Neutrophil (primary cell): ENCODE data around the gene RAX2.
"Not testable (repeated sequence)": the region's sequence is repeated elsewhere in the genome, so short reads cannot be mapped to it uniquely, and the experiment has no call there.

Source experiments
- H3K27ac ChIP-seq: fragments of 200-600 bp; sonication (generic); 2 replicates; pipeline ENCODE4 v1.5.1; 2016; ENCODE audit warnings: mild to moderate bottlenecking, moderate library complexity
- H3K27me3 ChIP-seq: fragments of 200-600 bp; sonication (generic); 2 replicates; pipeline ENCODE4 v1.6.0; 2016; ENCODE audit warnings: mild to moderate bottlenecking
- H3K36me3 ChIP-seq: fragments of 200-600 bp; sonication (generic); 2 replicates; pipeline ENCODE4 v1.5.1; 2017
- H3K4me1 ChIP-seq, 2 experiments: fragments of 200-600 bp in 1 of 2; sonication (generic) in 1 of 2; 1 replicate in 1 of 2; 2 replicates in 1 of 2; pipeline versions ENCODE4 v1.5.1 to v1.6.1; 2013 to 2016; ENCODE audit warnings: low read depth in 1 of 2, low read length in 1 of 2, mild to moderate bottlenecking in 1 of 2, moderate library complexity in 1 of 2; ENCODE audit not compliant: control insufficient read depth in 1 of 2, insufficient read depth in 1 of 2
- H3K4me3 ChIP-seq, 2 experiments: fragments of 200-600 bp in 1 of 2; sonication (generic) in 1 of 2; 1 replicate in 1 of 2; 2 replicates in 1 of 2; pipeline ENCODE4 v1.5.1; 2013 to 2016; ENCODE audit warnings: low read depth in 1 of 2, low read length in 1 of 2, mild to moderate bottlenecking in 1 of 2, moderate library complexity in 1 of 2
- H3K9me3 ChIP-seq: fragments of 200-600 bp; sonication (generic); 2 replicates; pipeline ENCODE4 v1.5.1; 2016
- CTCF ChIP-seq: fragments of 200-600 bp; sonication (generic); IDR thresholded peaks from 2 replicates; pipeline ENCODE4 v1.5.1; 2016; ENCODE audit warnings: antibody characterized with exemption

The RAX2 gene

DNA sequence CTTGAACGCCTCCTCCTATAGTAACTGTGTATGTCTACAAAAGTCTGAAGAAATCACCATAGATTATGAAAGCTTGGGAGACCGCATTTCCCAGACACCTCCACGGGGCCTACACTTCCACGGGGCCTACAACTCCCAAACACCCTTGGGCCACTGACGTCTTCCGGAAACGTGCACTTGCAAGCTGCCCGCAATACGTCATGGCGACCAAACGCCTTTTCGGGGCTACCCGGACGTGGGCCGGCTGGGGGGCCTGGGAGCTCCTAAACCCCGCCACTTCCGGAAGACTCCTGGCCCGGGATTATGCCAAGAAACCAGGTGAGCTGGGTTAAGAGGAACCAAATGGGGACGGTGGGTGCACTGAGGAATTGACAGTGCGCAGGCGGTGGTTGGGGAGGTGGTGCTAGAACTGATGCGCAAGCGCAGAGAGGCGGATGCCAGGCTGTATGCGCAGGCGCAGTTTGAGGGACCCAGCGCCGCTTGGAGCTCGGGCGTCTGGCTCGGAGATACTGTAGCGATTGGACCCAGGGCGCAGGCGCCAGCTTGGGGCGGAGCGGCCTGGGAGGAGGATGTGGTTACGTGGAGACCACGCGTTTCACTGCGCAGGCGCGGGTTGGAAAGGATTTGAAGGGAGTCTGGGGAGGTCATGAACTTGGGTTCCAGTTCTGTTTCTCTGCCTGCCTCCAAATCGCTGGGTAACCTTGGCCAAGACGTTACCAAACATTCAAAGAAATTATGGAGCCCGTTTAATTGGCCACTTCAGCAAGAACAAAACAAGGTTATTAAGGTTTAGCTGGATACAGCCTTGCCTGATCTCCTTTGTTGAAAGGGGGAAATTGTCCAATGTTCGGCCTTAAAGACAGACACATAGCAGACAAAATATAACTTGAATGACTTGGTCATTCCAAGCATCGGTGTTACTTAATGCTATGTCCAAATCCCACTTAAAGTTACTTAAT lies 9.2 kb downstream of the RAX2 start, which contains the start of gene MRPL54:
Gene MRPL54, plus strand, starts transcription at position 182 of the 959 bp plus-strand sequence. Its CDS starts 19 bp downstream, at position 201.
- Histone ChIP-seq H3K27me3 (no peaks in the 10 kb centered on the region), H3K27ac (peak within 1 kb of the TSS; percentile 98), H3K4me3 (peak within 1 kb of the TSS; percentile 83 to 88), H3K4me1 (peaks cover 27 to 36% of the 10 kb centered on the region in 2 experiments), H3K9me3 (no peaks in the 10 kb centered on the region), H3K36me3 (peaks cover 31% of the 10 kb centered on the region)
- TF ChIP-seq CTCF: peak; percentile 52

DNA sequence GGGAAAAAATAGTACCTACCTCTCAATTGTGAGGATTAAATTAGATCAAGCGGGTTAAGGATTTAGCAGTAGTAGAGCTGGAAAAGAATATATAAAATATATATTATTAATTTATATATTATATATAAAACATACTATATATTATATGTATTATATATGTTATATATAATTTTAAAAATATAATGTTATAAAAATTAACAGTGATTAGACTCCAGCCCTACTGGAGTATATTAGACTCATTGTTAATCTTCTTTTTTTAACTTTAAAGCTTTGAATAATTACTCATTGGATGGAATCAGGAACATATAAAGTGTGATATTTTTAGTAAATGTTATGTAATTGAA lies 9.9 kb downstream of the RAX2 start:
- no peak for TF ChIP-seq CTCF
- H3K4me1 ChIP-seq: peaks cover 27 to 36% of the 10 kb centered on the region in 2 experiments
- H3K9me3 ChIP-seq: no peaks in the 10 kb centered on the region
- H3K27ac ChIP-seq: peak overlapping the region; percentile 98
- H3K36me3 ChIP-seq: peaks cover 32% of the 10 kb centered on the region
- H3K27me3 ChIP-seq: no peaks in the 10 kb centered on the region
- peak overlapping the region; percentile 83 to 88 for H3K4me3 ChIP-seq

GRCh38 chr19:3761382-3762129 lies 10.5 kb downstream of the RAX2 start, which contains the start of gene APBA3:
Gene APBA3, minus strand, starts transcription at chr19:3761692. Its CDS starts 1,428 bp downstream, at chr19:3760264.
- Histone ChIP-seq H3K4me1 (peaks cover 25 to 33% of the 10 kb centered on the region in 2 experiments), H3K4me3 (peak within 1 kb of the TSS; percentile 83 to 88), H3K27me3 (no peaks in the 10 kb centered on the region), H3K9me3 (no peaks in the 10 kb centered on the region), H3K27ac (peak within 1 kb of the TSS; percentile 98), H3K36me3 (peaks cover 30% of the 10 kb centered on the region)
- TF ChIP-seq CTCF: peak; percentile 66

DNA sequence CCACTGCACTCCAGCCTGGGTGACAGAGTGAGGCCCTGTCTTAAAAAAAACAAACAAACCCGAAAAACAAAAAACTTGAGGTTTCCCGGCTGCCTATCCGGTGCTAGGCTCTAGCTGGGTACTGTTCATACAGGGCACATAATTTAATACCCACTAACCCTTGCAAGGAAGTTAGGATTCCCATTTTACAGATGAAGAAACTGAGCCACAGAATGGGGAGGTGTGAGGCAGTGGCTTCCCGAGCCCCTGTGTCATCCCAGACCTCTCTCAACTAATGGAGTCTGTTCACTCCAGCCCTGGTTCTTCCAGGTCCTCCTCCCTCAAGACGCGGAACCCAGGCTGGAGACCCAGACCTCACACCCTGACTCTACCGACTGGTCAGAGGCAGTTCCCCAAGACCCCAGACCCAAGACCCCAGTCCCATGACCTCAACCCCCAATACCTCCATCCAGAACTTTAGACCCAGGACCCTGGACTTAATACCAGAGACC lies 11.1 kb downstream of the RAX2 start:
- TF ChIP-seq CTCF: no peak
- H3K4me1 ChIP-seq: peaks cover 22 to 28% of the 10 kb centered on the region in 2 experiments
- no peaks in the 10 kb centered on the region for H3K27me3 ChIP-seq
- peaks cover 30% of the 10 kb centered on the region for H3K36me3 ChIP-seq
- H3K27ac ChIP-seq: peak overlapping the region; percentile 98
- no peaks in the 10 kb centered on the region for H3K9me3 ChIP-seq
- peak overlapping the region; percentile 83 to 88 for H3K4me3 ChIP-seq

DNA sequence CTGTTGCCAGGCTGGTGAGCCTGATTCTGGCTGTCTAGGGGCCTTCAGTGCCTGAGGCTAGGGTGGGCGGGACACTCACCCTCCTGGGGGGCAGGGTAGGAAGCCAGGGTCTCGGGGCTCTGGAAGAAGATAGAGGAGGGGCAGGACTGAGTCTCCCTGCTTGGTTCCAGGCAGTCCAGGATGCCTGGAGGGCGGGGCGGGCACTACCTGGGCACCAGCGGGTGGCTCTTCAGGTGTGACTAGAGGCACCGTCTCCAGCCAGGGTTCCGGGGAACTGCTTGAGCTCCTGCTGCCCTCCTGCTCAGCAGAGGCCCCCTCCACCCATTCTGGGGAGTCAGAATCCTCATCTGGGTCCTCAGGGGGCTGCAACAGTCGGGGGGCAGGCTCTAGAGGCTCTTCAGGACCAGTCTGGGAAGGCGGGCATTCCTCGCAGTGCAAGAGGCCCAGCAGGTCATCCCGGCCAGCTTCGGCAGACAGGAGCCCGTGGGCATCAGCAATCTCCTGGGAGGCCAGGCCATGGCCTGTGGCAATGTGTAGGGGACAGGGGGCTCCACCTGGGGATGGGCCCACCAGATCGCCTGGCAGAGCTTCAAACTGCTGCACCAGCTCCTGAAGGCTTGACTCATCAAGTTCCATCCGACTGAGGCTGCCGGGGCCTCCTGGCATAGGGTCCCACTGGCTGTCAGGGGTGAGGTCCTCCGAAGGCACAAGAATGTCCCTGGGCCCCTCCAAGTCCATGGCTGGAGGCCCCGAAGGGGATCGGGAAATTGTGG lies 12.4 kb downstream of the RAX2 start:
- Histone ChIP-seq H3K27ac (no peak overlapping the region), H3K4me3 (no peak overlapping the region)

DNA sequence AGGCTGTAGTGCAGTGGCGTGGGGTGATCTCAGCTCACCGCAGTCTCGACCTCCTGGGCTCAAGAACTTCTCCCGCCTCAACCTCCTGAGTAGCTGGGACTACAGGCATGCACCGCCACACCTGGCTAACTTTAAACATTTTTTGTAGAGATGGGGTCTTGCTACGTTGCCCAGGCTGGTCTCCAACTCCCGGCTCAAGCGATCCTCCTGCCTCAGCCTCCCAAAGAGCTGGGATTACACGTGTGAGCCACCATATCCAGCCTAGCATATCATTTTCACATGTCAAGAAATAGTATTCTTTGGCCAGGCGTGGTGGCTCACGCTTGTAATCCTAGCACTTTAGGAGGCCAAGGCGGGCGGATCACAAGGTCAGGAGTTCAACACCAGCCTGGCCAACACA lies 13.7 kb downstream of the RAX2 start:
- not testable (repeated sequence) for H3K9me3 ChIP-seq, H3K4me3 ChIP-seq, H3K27me3 ChIP-seq, H3K27ac ChIP-seq
- H3K4me1 ChIP-seq: peaks cover 19 to 23% of the 10 kb centered on the region in 2 experiments
- H3K36me3 ChIP-seq: peaks cover 42% of the 10 kb centered on the region

More for the DNA sequence above, 12.4 kb downstream of the RAX2 start:
- Histone ChIP-seq H3K9me3 (no peaks in the 10 kb centered on the region), H3K36me3 (peaks cover 30% of the 10 kb centered on the region), H3K4me1 (peaks cover 22 to 28% of the 10 kb centered on the region in 2 experiments), H3K27me3 (no peaks in the 10 kb centered on the region)
- TF ChIP-seq CTCF: no peak

GRCh38 chr19:3757705-3758104 lies 14.3 kb downstream of the RAX2 start:
- Histone ChIP-seq H3K4me1 (peaks cover 14 to 18% of the 10 kb centered on the region in 2 experiments), H3K36me3 (peaks cover 48% of the 10 kb centered on the region)
- not testable (repeated sequence) for H3K27me3 ChIP-seq, H3K4me3 ChIP-seq, H3K27ac ChIP-seq, H3K9me3 ChIP-seq
